SK-N-SH treated with all-trans-retinoic acid at 6 μM for 48 hours (cell line): ENCODE results near the gene MRC1.

Source experiments
- CSDC2 ChIP-seq: fragments of 250-450 bp; sonication (Bioruptor Pico); IDR thresholded peaks from 2 replicates; pipeline ENCODE4 v1.5.0; 2020; ENCODE audit warnings: mild to moderate bottlenecking, moderate library complexity
- PATZ1 ChIP-seq: fragments of 250-450 bp; sonication (Bioruptor Pico); IDR thresholded peaks from 2 replicates; pipeline ENCODE4 v1.8.0; 2020; ENCODE audit warnings: mild to moderate bottlenecking, moderate library complexity, borderline replicate concordance
- PPARA ChIP-seq: fragments of 250-450 bp; sonication (Bioruptor Pico); IDR thresholded peaks from 2 replicates; pipeline ENCODE4 v1.5.0; 2020; ENCODE audit warnings: mild to moderate bottlenecking, borderline replicate concordance
- SNAI2 ChIP-seq: fragments of 250-450 bp; sonication (Bioruptor Pico); IDR thresholded peaks from 2 replicates; pipeline ENCODE4 v1.5.0; 2020; ENCODE audit warnings: mild to moderate bottlenecking, moderate library complexity
- TCF4 ChIP-seq: fragments of 250-450 bp; sonication (Bioruptor Pico); IDR thresholded peaks from 2 replicates; pipeline ENCODE4 v1.8.0; 2021; ENCODE audit warnings: mild to moderate bottlenecking, moderate library complexity, borderline replicate concordance
- ZNF565 ChIP-seq: fragments of 450-650 bp; formaldehyde crosslinking; conservative IDR thresholded peaks from 2 replicates; pipeline ENCODE4 v1.5.0; 2020; ENCODE audit warnings: low read depth, mild to moderate bottlenecking, moderate library complexity
- ZNF8 ChIP-seq: fragments of 450-650 bp; formaldehyde crosslinking; IDR thresholded peaks from 2 replicates; pipeline ENCODE4 v1.5.0; 2020; ENCODE audit warnings: mild to moderate bottlenecking, moderate library complexity

- no peak for TF ChIP-seq PPARA
- no peak for TF ChIP-seq ZNF8 (CRISPR knock-in tag)
- TF ChIP-seq PATZ1 (CRISPR knock-in tag): no peak
- TF ChIP-seq ZNF565 (CRISPR knock-in tag): no peak
- no peak for TF ChIP-seq SNAI2 (CRISPR knock-in tag)
- no peak for TF ChIP-seq CSDC2 (CRISPR knock-in tag)
- TF ChIP-seq TCF4: no peak
Observed at GRCh38 chr10:17802350-17802749, 6.8 kb upstream of the MRC1 start.
